ENCODE results near the gene SLC2A13. TPM values are rescaled to one million over a fixed set of nuclear protein-coding genes. Genes with fewer than 3 reads are reported as not detected.

The SLC2A13 gene
- total RNA-seq, 1 experiment from 2014 or later, result 7.0 TPM

- no peak overlapping the region for H3K27ac ChIP-seq (ENCODE audit: insufficient read length, low read depth, low read length)
- H3K23ac ChIP-seq (ENCODE audit: insufficient read length, low read depth, low read length), result no peak overlapping the region
- no peak for DNase-seq
- H4K20me1 ChIP-seq (ENCODE audit: control insufficient read depth, insufficient read depth, insufficient read length), result no peaks in the 10 kb centered on the region
- Mint-ChIP-seq H3K27me3 (ENCODE audit: low read depth) (no peaks in the 10 kb centered on the region), H3K27ac (no peak overlapping the region), H3K4me1 (peaks cover 0 to 3% of the 10 kb centered on the region in 2 experiments; a peak in 1 of 4 replicates), H3K9me3 (peaks cover 23 to 32% of the 10 kb centered on the region in 2 experiments; a peak in 4 of 5 replicates), H3K4me3 (no peak overlapping the region), H3K36me3 (ENCODE audit: insufficient read depth in 1 of 3, low read depth in 3 of 3) (peaks cover 13 to 31% (median 25%) of the 10 kb centered on the region in 3 experiments)
- no peak overlapping the region for H2AFZ ChIP-seq (ENCODE audit: low read length)
- no peaks in the 10 kb centered on the region for H3K4me1 ChIP-seq (ENCODE audit: insufficient read depth, low read length)
- no peak overlapping the region for H2BK12ac ChIP-seq (ENCODE audit: insufficient read length, low read depth, low read length)
- no peak overlapping the region for H2AK5ac ChIP-seq (ENCODE audit: insufficient read length, low read length)
- H3K79me2 ChIP-seq (ENCODE audit: insufficient read depth, low read length), result no peaks in the 10 kb centered on the region
- no peak overlapping the region for H2BK20ac ChIP-seq (ENCODE audit: low read depth, low read length, poor library complexity, severe bottlenecking)
- no peak overlapping the region for H3K9ac ChIP-seq (ENCODE audit: extremely low read depth, insufficient read length, low read length)
- no peak overlapping the region for H3K56ac ChIP-seq (ENCODE audit: insufficient read length, low read depth, low read length)
- no peaks in the 10 kb centered on the region for H3K9me3 ChIP-seq (ENCODE audit: control insufficient read depth, low read depth, low read length)
- H3K79me1 ChIP-seq (ENCODE audit: insufficient read depth, low read depth, low read length, poor library complexity, severe bottlenecking), result no peaks in the 10 kb centered on the region
- H3T11ph ChIP-seq (ENCODE audit: low read length), result no peak overlapping the region
- WGBS (ENCODE audit: extremely low coverage, insufficient read length, low lambda C conversion rate), result no CpG with 5 or more reads among the region's 1 CpG
- H3K4ac ChIP-seq (ENCODE audit: low read depth, low read length), result no peak overlapping the region
- no peak overlapping the region for H3K4me2 ChIP-seq (ENCODE audit: insufficient read depth, insufficient read length, low read length)
- no peak overlapping the region for H3K18ac ChIP-seq (ENCODE audit: insufficient read length, low read depth, low read length)
- no peaks in the 10 kb centered on the region for H3K23me2 ChIP-seq (ENCODE audit: insufficient read length, low read depth, low read length, poor library complexity, severe bottlenecking)
- no peaks in the 10 kb centered on the region for H3K27me3 ChIP-seq (ENCODE audit: insufficient read depth, low read length)
- no peak overlapping the region for H4K8ac ChIP-seq (replicated peaks; ENCODE audit: insufficient read length, low read depth, low read length)
- no peak overlapping the region for H4K5ac ChIP-seq (ENCODE audit: insufficient read length, low read depth, low read length)
- H3K14ac ChIP-seq (ENCODE audit: insufficient read depth, low read length), result no peak overlapping the region
- H2BK120ac ChIP-seq (ENCODE audit: low read depth, low read length, poor library complexity, severe bottlenecking), result no peak overlapping the region
- no peak overlapping the region for H2BK5ac ChIP-seq (ENCODE audit: insufficient read length, low read length)
- no peak overlapping the region for H2BK15ac ChIP-seq (ENCODE audit: low read depth, low read length)
- TF ChIP-seq, protein P1, sequence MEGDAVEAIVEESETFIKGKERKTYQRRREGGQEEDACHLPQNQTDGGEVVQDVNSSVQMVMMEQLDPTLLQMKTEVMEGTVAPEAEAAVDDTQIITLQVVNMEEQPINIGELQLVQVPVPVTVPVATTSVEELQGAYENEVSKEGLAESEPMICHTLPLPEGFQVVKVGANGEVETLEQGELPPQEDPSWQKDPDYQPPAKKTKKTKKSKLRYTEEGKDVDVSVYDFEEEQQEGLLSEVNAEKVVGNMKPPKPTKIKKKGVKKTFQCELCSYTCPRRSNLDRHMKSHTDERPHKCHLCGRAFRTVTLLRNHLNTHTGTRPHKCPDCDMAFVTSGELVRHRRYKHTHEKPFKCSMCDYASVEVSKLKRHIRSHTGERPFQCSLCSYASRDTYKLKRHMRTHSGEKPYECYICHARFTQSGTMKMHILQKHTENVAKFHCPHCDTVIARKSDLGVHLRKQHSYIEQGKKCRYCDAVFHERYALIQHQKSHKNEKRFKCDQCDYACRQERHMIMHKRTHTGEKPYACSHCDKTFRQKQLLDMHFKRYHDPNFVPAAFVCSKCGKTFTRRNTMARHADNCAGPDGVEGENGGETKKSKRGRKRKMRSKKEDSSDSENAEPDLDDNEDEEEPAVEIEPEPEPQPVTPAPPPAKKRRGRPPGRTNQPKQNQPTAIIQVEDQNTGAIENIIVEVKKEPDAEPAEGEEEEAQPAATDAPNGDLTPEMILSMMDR (conservative IDR thresholded peaks at IDR 0.05), result no peak
- no peak overlapping the region for H4K91ac ChIP-seq (ENCODE audit: insufficient read length, low read depth, low read length)
These were observed 362.2 kb downstream of the SLC2A13 start for GRCh38 chr12:39743655-39744054.
